OCI-LY1 (cell line): ENCODE measurements around the gene S100PBP.

ENCODE experiments used
- EZH2 ChIP-seq: fragments of 200-600 bp; sonication (generic), shearing (Covaris generic); IDR thresholded peaks from 2 replicates; pipeline ENCODE4 v1.8.0; 2017; ENCODE audit warnings: borderline replicate concordance, mixed run types, mild to moderate bottlenecking, antibody characterized with exemption, low read length, moderate library complexity, mixed read lengths
- TF ChIP-seq, protein P1 (sequence below): fragments of 200-600 bp; sonication (generic), shearing (Covaris generic); IDR thresholded peaks from 2 replicates; pipeline ENCODE4 v1.5.1; 2017; ENCODE audit warnings: mild to moderate bottlenecking, antibody characterized with exemption, low read length, moderate library complexity, mixed read lengths

DNA sequence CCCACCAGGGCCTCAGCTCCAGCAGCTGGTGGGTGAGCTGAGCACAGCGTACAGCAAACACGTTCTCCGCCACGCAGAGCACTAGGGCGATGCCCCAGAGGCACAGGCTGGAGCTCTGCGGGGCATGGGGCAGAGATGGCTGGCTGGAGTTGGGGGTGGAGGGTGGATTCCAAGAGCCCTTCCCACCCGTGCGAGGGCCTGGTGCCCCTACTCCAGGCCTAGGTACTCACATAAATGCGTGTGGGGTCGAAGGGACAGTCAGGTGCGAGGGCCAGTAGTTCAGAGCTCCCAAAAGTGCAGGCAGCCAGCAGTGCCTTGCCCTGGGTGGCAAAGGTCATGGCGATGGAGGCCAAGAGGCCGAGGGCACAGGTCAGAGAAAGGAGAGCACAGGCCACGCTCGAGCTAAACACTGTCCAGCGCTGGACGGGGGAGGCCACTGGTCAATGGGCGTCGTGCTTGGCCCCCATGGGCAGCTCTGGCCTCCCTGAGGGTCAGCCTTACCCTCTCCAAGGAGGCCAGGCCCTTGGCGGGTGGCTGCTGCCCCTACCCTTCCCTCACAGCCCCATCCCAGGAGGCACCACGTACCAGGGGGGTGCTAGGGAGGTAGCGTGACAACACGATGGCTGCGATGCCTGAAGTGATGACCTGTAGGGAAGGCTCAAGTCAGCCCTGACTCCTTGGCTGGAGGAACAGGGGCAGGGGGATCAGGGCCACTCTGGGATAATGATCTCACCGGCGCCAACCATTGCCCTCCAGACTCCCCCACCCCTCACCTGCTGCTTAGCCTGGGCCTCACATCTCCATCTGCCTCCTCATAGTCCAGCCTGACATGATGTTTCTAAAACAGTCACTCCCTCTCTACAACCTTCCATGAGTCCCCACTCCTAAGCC, 78.1 kb downstream of the S100PBP start:
- TF ChIP-seq, protein P1, sequence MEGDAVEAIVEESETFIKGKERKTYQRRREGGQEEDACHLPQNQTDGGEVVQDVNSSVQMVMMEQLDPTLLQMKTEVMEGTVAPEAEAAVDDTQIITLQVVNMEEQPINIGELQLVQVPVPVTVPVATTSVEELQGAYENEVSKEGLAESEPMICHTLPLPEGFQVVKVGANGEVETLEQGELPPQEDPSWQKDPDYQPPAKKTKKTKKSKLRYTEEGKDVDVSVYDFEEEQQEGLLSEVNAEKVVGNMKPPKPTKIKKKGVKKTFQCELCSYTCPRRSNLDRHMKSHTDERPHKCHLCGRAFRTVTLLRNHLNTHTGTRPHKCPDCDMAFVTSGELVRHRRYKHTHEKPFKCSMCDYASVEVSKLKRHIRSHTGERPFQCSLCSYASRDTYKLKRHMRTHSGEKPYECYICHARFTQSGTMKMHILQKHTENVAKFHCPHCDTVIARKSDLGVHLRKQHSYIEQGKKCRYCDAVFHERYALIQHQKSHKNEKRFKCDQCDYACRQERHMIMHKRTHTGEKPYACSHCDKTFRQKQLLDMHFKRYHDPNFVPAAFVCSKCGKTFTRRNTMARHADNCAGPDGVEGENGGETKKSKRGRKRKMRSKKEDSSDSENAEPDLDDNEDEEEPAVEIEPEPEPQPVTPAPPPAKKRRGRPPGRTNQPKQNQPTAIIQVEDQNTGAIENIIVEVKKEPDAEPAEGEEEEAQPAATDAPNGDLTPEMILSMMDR, result no peak
- TF ChIP-seq EZH2, result no peak
